GM12878 (cell line): ENCODE measurements around the gene HEXIM2. TPM values are rescaled to one million over a fixed set of nuclear protein-coding genes. Genes with fewer than 3 reads are reported as not detected.

Experiments used
- BACH1 ChIP-seq: fragments of 450-650 bp; IDR thresholded peaks from 2 replicates; pipeline ENCODE4 v1.6.1; 2017; ENCODE audit warnings: mild to moderate bottlenecking, borderline replicate concordance
- CREB1 ChIP-seq: IDR thresholded peaks from 2 replicates; pipeline ENCODE4 v1.6.1; 2012; ENCODE audit warnings: low read depth, mild to moderate bottlenecking, inconsistent platforms
- EP300 ChIP-seq, 2 experiments: fragments of 150-350 bp in 1 of 2; IDR thresholded peaks; 2 replicates each; pipeline ENCODE4 v1.6.1; 2011 to 2012; ENCODE audit warnings: low read depth in 2 of 2, low read length in 2 of 2, borderline replicate concordance in 1 of 2, improper control_type of control experiment in 1 of 2, inconsistent platforms in 1 of 2; ENCODE audit not compliant: control insufficient read depth in 1 of 2
- ETV6 ChIP-seq, 2 experiments: fragments of 450-650 bp in 1 of 2; IDR thresholded peaks in 1 of 2; conservative IDR thresholded peaks in 1 of 2; 2 replicates each; pipeline ENCODE4 v1.6.1; 2014; ENCODE audit warnings: antibody characterized with exemption in 1 of 2, borderline replicate concordance in 1 of 2, low read depth in 1 of 2, mild to moderate bottlenecking in 1 of 2, moderate library complexity in 1 of 2
- FOXK2 ChIP-seq: fragments of 450-650 bp; IDR thresholded peaks from 2 replicates; pipeline ENCODE4 v1.6.1; 2017; ENCODE audit warnings: mild to moderate bottlenecking, moderate library complexity
- GABPA ChIP-seq: IDR thresholded peaks from 2 replicates; pipeline ENCODE4 v1.6.1; 2014; ENCODE audit warnings: antibody characterized with exemption, low read depth, mild to moderate bottlenecking, inconsistent platforms
- JUND ChIP-seq: IDR thresholded peaks from 2 replicates; pipeline ENCODE4 v1.6.1; 2012; ENCODE audit warnings: low read depth, mild to moderate bottlenecking, low read length, improper control_type of control experiment, moderate library complexity
- NFIC ChIP-seq: IDR thresholded peaks from 2 replicates; pipeline ENCODE4 v1.6.1; 2012; ENCODE audit warnings: low read depth, mild to moderate bottlenecking, inconsistent platforms, low read length, moderate library complexity
- NFYA ChIP-seq: IDR thresholded peaks from 2 replicates; pipeline ENCODE4 v1.6.1; 2011; ENCODE audit warnings: low read depth, mild to moderate bottlenecking, low read length, improper control_type of control experiment, borderline replicate concordance
- SIX5 ChIP-seq: IDR thresholded peaks from 2 replicates; pipeline ENCODE4 v1.6.1; 2011; ENCODE audit warnings: mild to moderate bottlenecking, low read depth, low read length, moderate library complexity; ENCODE audit not compliant: severe bottlenecking
- SMAD5 ChIP-seq: IDR thresholded peaks from 2 replicates; pipeline ENCODE4 v1.6.1; 2016; ENCODE audit warnings: antibody characterized with exemption, low read depth
- SRF ChIP-seq, 2 experiments: IDR thresholded peaks; 2 replicates each; pipeline ENCODE4 v1.6.1; 2011; ENCODE audit warnings: low read depth in 2 of 2, low read length in 2 of 2, mild to moderate bottlenecking in 1 of 2, moderate library complexity in 1 of 2
- TBL1XR1 ChIP-seq: IDR thresholded peaks from 2 replicates; pipeline ENCODE4 v1.6.1; 2012; ENCODE audit warnings: low read depth, low read length, improper control_type of control experiment
- TCF12 ChIP-seq: IDR thresholded peaks from 2 replicates; pipeline ENCODE4 v1.6.1; 2011; ENCODE audit warnings: low read depth, mild to moderate bottlenecking, low read length
- TCF7 ChIP-seq: IDR thresholded peaks from 2 replicates; pipeline ENCODE4 v1.6.1; 2014; ENCODE audit warnings: antibody characterized with exemption, borderline replicate concordance
- ZNF24 ChIP-seq: fragments of 450-650 bp; IDR thresholded peaks from 2 replicates; pipeline ENCODE4 v1.6.1; 2017; ENCODE audit warnings: antibody characterized with exemption, mild to moderate bottlenecking
- ZNF384 ChIP-seq: IDR thresholded peaks from 2 replicates; pipeline ENCODE4 v1.6.1; 2012; ENCODE audit warnings: low read depth, mild to moderate bottlenecking, low read length, improper control_type of control experiment, borderline replicate concordance
- ZNF687 ChIP-seq: fragments of 450-650 bp; IDR thresholded peaks from 2 replicates; pipeline ENCODE4 v1.6.1; 2017; ENCODE audit warnings: mild to moderate bottlenecking, moderate library complexity
- polyA plus RNA-seq, 11 experiments: library from polyadenylated mRNA; depleted of rRNA in 4 of 11; unstranded in 6 of 11; stranded (reverse) in 5 of 11; fragments of >200 nt; fragmentation: Nextera tagmentation in 4 of 11; fragmentation: Illumina TruSeq in 1 of 11; extraction: Ambion mirVana in 4 of 11; extraction: Trizol in 1 of 11; gene quantifications; 1 replicate in 1 of 11; 2 replicates in 10 of 11; pipeline versions ENCODE4 v1.2.1 to v1.2.3, GENCODE V29; 2011 to 2016; ENCODE audit warnings: inconsistent platforms in 2 of 11, missing spikeins in 2 of 11, low read depth in 1 of 11
- total RNA-seq, 4 experiments: library from RNA; depleted of rRNA in 3 of 4; stranded (reverse); fragments of >200 nt in 3 of 4; fragmentation: Illumina TruSeq in 1 of 4; extraction: Trizol in 1 of 4; gene quantifications; 2 replicates each; pipeline versions ENCODE4 v1.2.1 to v1.2.3, GENCODE V29; 2013 to 2021
- TF ChIP-seq, protein P1 (sequence below): IDR thresholded peaks from 2 replicates; pipeline ENCODE4 v1.6.1; 2011; ENCODE audit warnings: low read depth, mild to moderate bottlenecking, low read length, moderate library complexity, borderline replicate concordance; ENCODE audit errors: extremely low read depth
- TF ChIP-seq, protein P2 (sequence below): fragments of 450-650 bp; IDR thresholded peaks from 2 replicates; pipeline ENCODE4 v1.6.1; 2018; ENCODE audit warnings: borderline replicate concordance, mild to moderate bottlenecking; ENCODE audit not compliant: partially characterized antibody

HEXIM2 gene
- total and polyA plus RNA-seq, 10 of the 15 experiments (the other 5 are each of a cell fraction or from before 2014, with no cell fraction given), result 0.10 to 10.3 (median 6.4) TPM

DNA sequence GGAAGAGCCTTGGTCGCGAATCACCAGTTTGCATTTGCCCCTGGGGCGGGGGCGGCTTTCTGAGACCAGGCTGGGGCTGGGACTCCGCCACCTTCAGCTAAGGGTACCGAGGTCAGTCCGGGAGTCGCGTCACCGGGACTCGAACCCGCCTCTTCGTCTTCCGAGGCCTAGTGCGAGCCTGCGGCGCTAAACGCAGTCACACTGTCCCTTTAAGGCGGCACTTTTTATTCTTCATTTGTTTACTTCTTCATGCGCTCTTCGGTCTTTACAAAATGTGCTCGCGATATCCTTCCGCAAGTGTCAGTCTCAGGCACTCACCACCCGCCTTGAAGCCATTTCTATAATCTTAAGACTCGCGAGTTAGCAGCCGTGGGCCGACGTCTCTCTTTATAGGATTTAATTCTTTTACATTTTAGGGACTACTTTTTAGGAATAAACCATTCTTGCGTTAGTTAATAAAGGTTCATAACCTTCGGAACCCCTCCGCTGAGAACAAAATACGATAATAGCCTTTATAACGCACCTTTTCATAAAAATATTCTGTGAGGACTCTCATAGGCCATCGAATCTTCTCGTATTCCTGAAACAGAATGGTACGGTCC, 14.0 kb upstream of the HEXIM2 start (continued):
- no peak for TF ChIP-seq TCF12
- no peak for TF ChIP-seq SMAD5
- peak; percentile 96 for TF ChIP-seq JUND
- TF ChIP-seq FOXK2, result peak; percentile 98
- no peak for TF ChIP-seq SIX5
- TF ChIP-seq ZNF24, result no peak
- TF ChIP-seq TBL1XR1, result no peak
- TF ChIP-seq ZNF384, result no peak
- TF ChIP-seq NFYA, result no peak
- TF ChIP-seq GABPA, result peak; percentile 53; the same call in 1 of the 2 replicates
- TF ChIP-seq, protein P1, sequence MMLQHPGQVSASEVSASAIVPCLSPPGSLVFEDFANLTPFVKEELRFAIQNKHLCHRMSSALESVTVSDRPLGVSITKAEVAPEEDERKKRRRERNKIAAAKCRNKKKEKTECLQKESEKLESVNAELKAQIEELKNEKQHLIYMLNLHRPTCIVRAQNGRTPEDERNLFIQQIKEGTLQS, result no peak
- peak in 1 of 2 experiments; percentile 37; a peak in 1 of 4 replicates for TF ChIP-seq EP300 (IDR thresholded peaks at IDR 0.05; ENCODE audit: borderline replicate concordance in 1 of 2, control insufficient read depth in 1 of 2, low read depth in 2 of 2, low read length in 2 of 2)
- peak in 1 of 2 experiments; percentile 26; a peak in 1 of 4 replicates for TF ChIP-seq ETV6 (conservative IDR thresholded peaks at IDR 0.05 in 1 of 2, IDR thresholded peaks at IDR 0.05 in 1 of 2; ENCODE audit: borderline replicate concordance in 1 of 2, low read depth in 1 of 2)
- TF ChIP-seq CREB1, result peak; percentile 79
- no peak for TF ChIP-seq ZNF687
- TF ChIP-seq SRF (IDR thresholded peaks at IDR 0.05; ENCODE audit: low read depth in 2 of 2, low read length in 2 of 2), result no peak
- peak; percentile 61; the same call in 1 of the 2 replicates for TF ChIP-seq TCF7
- peak; percentile 74; the same call in 1 of the 2 replicates for TF ChIP-seq NFIC
- TF ChIP-seq, protein P2, sequence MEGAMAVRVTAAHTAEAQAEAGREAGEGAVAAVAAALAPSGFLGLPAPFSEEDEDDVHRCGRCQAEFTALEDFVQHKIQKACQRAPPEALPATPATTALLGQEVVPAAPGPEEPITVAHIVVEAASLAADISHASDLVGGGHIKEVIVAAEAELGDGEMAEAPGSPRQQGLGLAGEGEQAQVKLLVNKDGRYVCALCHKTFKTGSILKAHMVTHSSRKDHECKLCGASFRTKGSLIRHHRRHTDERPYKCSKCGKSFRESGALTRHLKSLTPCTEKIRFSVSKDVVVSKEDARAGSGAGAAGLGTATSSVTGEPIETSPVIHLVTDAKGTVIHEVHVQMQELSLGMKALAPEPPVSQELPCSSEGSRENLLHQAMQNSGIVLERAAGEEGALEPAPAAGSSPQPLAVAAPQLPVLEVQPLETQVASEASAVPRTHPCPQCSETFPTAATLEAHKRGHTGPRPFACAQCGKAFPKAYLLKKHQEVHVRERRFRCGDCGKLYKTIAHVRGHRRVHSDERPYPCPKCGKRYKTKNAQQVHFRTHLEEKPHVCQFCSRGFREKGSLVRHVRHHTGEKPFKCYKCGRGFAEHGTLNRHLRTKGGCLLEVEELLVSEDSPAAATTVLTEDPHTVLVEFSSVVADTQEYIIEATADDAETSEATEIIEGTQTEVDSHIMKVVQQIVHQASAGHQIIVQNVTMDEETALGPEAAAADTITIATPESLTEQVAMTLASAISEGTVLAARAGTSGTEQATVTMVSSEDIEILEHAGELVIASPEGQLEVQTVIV, result peak; percentile 91
- peak; percentile 69; the same call in 1 of the 2 replicates for TF ChIP-seq BACH1
